Testis (tissue), 3 donors: ENCODE data around the gene TNFRSF21. TPM values are rescaled to one million over a fixed set of nuclear protein-coding genes. Genes with fewer than 3 reads are reported as not detected.

ENCODE experiments used
- DNase-seq: peaks from one replicate; pipeline ENCODE4 v3.0.0-alpha.2; 2019
- H3K27ac ChIP-seq, 2 donors: fragments of 200-600 bp; sonication (generic); one replicate each; pipeline ENCODE4 v1.5.1; 2019
- H3K27me3 ChIP-seq: fragments of 200-600 bp; sonication (generic); one replicate; pipeline ENCODE4 v1.5.1; 2019
- H3K36me3 ChIP-seq: fragments of 200-600 bp; sonication (generic); one replicate; pipeline ENCODE4 v1.5.1; 2017; ENCODE audit warnings: low read depth; ENCODE audit errors: missing control alignments
- H3K4me1 ChIP-seq: fragments of 200-600 bp; sonication (generic); one replicate; pipeline ENCODE4 v1.5.1; 2019
- H3K4me3 ChIP-seq, 2 donors: fragments of 200-600 bp; sonication (generic); one replicate each; pipeline ENCODE4 v1.5.1; 2017 to 2019
- H3K9me3 ChIP-seq: fragments of 200-600 bp; sonication (generic); one replicate; pipeline ENCODE4 v1.5.1; 2017
- POLR2A ChIP-seq: fragments of 450-650 bp; IDR thresholded peaks from one replicate; pipeline ENCODE4 v1.6.1; 2017; ENCODE audit warnings: antibody characterized with exemption, mild to moderate bottlenecking, moderate library complexity
- WGBS, 2 donors: methylation state at CpG; one replicate each; pipeline ENCODE4 v1.1.5; 2018; 5-methylcytosine and 5-hydroxymethylcytosine counted together
- intact Hi-C: fragments of 100-400 bp; cut with DNase I; formaldehyde crosslinking; loops from one replicate; pipeline ENCODE4 v1.15.1; 2023; ENCODE audit warnings: low total_unique reads
- polyA plus RNA-seq: library from polyadenylated mRNA; stranded (reverse); fragments of 350-450 nt; fragmentation: Illumina TruSeq; extraction: RNeasy Lipid Tissue Mini Kit (QIAGEN cat#74804); gene quantifications from one replicate; pipeline ENCODE4 v1.2.3, GENCODE V29; 2014; ENCODE audit warnings: low read depth, low replicate concordance; ENCODE audit not compliant: insufficient read depth
- total RNA-seq, 2 donors: library from RNA; depleted of rRNA; stranded (reverse); fragments of >200 nt; gene quantifications; one replicate each; pipeline ENCODE4 v1.2.3, GENCODE V29; 2016
- TF ChIP-seq, protein P1 (sequence below), 3 experiments: fragments of 450-650 bp in 2 of 3; fragments of 200-600 bp in 1 of 3; sonication (generic) in 1 of 3; IDR thresholded peaks; one replicate each; pipeline ENCODE4 v1.5.1; 2016 to 2019; ENCODE audit warnings: antibody characterized with exemption in 3 of 3, mild to moderate bottlenecking in 2 of 3, moderate library complexity in 1 of 3

Gene TNFRSF21
- total and polyA plus RNA-seq, 3 donors from 2014 or later: 11.0 to 19.3 (median 17.1) TPM

DNA sequence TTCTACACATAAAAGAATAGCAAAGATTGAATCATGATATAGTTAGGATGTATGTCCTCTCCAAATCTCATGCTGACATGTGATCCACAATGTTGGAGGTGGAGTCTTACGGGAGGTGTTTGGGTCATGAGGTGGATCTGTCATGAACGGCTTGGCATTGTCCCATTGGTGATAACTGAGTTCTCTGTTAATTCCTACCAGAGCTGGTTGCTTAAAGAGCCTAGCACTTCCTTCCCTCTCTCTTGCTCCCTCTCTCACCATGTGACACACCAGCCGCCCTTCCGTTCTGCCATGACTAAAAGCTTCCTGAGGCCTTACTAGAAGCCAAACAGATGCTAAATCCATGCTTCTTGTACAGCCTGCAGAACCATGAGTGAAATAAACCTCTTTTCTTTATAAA, 8.3 kb downstream of the TNFRSF21 start:
- TF ChIP-seq, protein P1, sequence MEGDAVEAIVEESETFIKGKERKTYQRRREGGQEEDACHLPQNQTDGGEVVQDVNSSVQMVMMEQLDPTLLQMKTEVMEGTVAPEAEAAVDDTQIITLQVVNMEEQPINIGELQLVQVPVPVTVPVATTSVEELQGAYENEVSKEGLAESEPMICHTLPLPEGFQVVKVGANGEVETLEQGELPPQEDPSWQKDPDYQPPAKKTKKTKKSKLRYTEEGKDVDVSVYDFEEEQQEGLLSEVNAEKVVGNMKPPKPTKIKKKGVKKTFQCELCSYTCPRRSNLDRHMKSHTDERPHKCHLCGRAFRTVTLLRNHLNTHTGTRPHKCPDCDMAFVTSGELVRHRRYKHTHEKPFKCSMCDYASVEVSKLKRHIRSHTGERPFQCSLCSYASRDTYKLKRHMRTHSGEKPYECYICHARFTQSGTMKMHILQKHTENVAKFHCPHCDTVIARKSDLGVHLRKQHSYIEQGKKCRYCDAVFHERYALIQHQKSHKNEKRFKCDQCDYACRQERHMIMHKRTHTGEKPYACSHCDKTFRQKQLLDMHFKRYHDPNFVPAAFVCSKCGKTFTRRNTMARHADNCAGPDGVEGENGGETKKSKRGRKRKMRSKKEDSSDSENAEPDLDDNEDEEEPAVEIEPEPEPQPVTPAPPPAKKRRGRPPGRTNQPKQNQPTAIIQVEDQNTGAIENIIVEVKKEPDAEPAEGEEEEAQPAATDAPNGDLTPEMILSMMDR (IDR thresholded peaks at IDR 0.05): no peak
- no peak for TF ChIP-seq POLR2A
- Histone ChIP-seq H3K9me3 (no peaks in the 10 kb centered on the region), H3K27me3 (no peaks in the 10 kb centered on the region), H3K27ac (no peak overlapping the region), H3K4me1 (no peaks in the 10 kb centered on the region), H3K4me3 (no peak overlapping the region), H3K36me3 (no peaks in the 10 kb centered on the region)
- no peak for DNase-seq
- WGBS, 2 donors: 95 to 98% methylated on average over 4 of the region's 4 CpGs
- intact Hi-C loops: no loop called here

DNA sequence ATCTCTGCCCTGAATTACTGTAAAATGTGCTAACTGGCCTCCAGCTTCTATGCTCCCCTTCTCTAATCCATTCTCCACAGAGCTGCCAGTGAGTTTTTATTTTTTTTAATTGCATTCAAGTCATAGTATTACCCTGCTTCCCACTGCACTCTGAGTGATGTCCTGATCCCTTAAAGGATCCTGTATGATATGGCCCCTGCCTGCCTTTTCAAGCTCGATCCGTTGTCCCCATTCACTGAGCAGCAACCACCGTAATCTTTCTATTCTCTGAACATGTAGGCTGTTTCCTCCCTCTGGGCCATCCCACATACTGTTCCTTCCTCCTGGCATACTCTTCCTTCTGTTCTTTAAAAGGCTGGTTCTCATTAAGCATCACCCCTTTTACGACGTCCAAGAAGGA, 9.3 kb downstream of the TNFRSF21 start:
- TF ChIP-seq, protein P1 (IDR thresholded peaks at IDR 0.05): no peak
- no peak for TF ChIP-seq POLR2A
- Histone ChIP-seq H3K9me3 (no peaks in the 10 kb centered on the region), H3K27me3 (no peaks in the 10 kb centered on the region), H3K4me3 (no peak overlapping the region), H3K27ac (no peak overlapping the region), H3K36me3 (no peaks in the 10 kb centered on the region), H3K4me1 (no peaks in the 10 kb centered on the region)
- no peak for DNase-seq
- WGBS, 2 donors: 89 to 90% methylated on average over 5 of the region's 5 CpGs
- intact Hi-C loops: no loop called here

DNA sequence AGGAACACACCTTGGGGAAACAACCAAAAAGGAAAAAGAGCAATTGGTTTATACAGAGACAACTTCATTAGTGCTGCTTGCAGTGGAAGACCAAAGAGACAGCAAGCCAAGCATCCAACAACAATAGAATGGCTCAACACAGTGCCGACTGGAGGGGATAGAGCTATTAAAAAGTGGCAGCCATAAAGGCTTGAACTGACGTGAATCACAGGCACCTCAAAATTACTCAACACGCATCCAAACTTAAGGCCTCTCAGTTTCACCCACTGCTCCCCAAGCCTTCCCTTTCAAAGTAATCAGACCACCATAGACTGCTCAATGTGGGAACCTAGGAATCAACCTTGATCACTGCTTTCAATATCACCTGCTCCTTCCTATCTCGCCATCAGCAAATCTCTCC, 9.7 kb downstream of the TNFRSF21 start:
- 96% methylated on average over 4 of the region's 4 CpGs for WGBS, 2 donors
- no peaks in the 10 kb centered on the region for H3K27me3 ChIP-seq
- H3K36me3 ChIP-seq: no peaks in the 10 kb centered on the region
- H3K4me1 ChIP-seq: no peaks in the 10 kb centered on the region
- intact Hi-C loops: no loop called here
- no peak overlapping the region for H3K27ac ChIP-seq
- H3K4me3 ChIP-seq: no peak overlapping the region
- no peak for DNase-seq
- H3K9me3 ChIP-seq: no peaks in the 10 kb centered on the region
- TF ChIP-seq, protein P1 (IDR thresholded peaks at IDR 0.05): no peak
- TF ChIP-seq POLR2A: no peak

DNA sequence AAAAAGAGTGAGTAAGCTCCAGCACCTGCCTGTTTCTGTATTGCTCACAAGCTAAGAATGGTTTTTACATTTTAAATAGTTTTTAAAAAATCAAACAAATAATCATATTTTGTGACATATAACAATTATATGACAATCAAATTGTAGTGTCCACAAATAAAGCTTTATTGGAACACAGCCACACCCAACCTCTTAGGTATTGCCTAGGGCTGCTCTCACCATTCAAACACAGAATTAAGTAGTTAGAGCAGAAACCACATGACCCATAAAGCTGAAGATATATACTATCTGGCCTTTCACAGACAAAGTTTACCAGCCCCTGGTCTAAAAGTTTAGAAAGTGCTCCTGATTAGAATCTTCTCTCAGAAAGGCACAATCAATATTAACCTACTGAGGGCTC, 11.2 kb downstream of the TNFRSF21 start:
- no peaks in the 10 kb centered on the region for H3K4me1 ChIP-seq
- no peak for TF ChIP-seq POLR2A
- TF ChIP-seq, protein P1 (IDR thresholded peaks at IDR 0.05): no peak
- H3K9me3 ChIP-seq: no peaks in the 10 kb centered on the region
- DNase-seq: no peak
- no peaks in the 10 kb centered on the region for H3K36me3 ChIP-seq
- H3K27ac ChIP-seq: no peak overlapping the region
- no peaks in the 10 kb centered on the region for H3K27me3 ChIP-seq
- no peak overlapping the region for H3K4me3 ChIP-seq
- intact Hi-C loops: no loop called here

DNA sequence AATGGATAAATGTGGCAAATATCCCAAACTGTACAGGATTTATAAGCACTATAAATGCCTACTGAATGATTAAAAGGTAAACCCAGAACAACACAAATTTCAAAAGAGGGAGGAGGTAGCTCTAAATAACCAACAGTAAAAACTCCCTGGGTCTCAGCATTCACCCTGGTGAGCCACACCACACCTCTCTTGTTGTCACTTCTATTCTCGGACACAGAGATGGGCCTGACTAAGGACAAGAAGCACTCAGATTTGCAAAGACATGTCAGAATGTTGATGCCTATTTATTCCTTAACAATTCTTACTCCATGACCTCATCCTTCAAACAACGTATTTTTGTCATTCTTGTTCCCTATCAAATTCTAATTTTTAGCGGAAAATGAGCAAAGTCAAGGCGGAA, 14.7 kb downstream of the TNFRSF21 start:
- Histone ChIP-seq H3K27ac (no peak overlapping the region), H3K4me3 (no peak overlapping the region), H3K36me3 (no peaks in the 10 kb centered on the region), H3K27me3 (no peaks in the 10 kb centered on the region), H3K9me3 (no peaks in the 10 kb centered on the region), H3K4me1 (no peaks in the 10 kb centered on the region)
- WGBS, 2 donors: 82 to 93% methylated on average over 4 of the region's 4 CpGs
- intact Hi-C loops: no loop called here
- DNase-seq: no peak
- TF ChIP-seq, protein P1 (IDR thresholded peaks at IDR 0.05): no peak
- TF ChIP-seq POLR2A: no peak
